HG03460 (cell line): ENCODE measurements around the gene PLXNA4.

Source experiments
- ATAC-seq: cut with Tn5 transposase; IDR thresholded peaks from one replicate; pipeline ENCODE4 v1.9.1; 2021; ENCODE audit not compliant: unreplicated experiment

PLXNA4 gene

GRCh38 chr7:132078891-132079735, 497.2 kb downstream of the PLXNA4 start:
- no peak for ATAC-seq

GRCh38 chr7:132077971-132078685, 498.1 kb downstream of the PLXNA4 start:
- ATAC-seq: no peak

GRCh38 chr7:132076301-132077035, 499.8 kb downstream of the PLXNA4 start:
- ATAC-seq: no peak

GRCh38 chr7:132075515-132075914, 500.8 kb downstream of the PLXNA4 start:
- no peak for ATAC-seq

- no peak for ATAC-seq
Observed at GRCh38 chr7:132073920-132074589, 502.2 kb downstream of the PLXNA4 start.
